ENCODE results near the gene NELFB. TPM values are rescaled to one million over a fixed set of nuclear protein-coding genes. Genes with fewer than 3 reads are reported as not detected.

The NELFB gene
- total and polyA plus RNA-seq, 2 of the 4 experiments (the other 2 are of a cell fraction): 36.9 to 66.0 TPM

DNA sequence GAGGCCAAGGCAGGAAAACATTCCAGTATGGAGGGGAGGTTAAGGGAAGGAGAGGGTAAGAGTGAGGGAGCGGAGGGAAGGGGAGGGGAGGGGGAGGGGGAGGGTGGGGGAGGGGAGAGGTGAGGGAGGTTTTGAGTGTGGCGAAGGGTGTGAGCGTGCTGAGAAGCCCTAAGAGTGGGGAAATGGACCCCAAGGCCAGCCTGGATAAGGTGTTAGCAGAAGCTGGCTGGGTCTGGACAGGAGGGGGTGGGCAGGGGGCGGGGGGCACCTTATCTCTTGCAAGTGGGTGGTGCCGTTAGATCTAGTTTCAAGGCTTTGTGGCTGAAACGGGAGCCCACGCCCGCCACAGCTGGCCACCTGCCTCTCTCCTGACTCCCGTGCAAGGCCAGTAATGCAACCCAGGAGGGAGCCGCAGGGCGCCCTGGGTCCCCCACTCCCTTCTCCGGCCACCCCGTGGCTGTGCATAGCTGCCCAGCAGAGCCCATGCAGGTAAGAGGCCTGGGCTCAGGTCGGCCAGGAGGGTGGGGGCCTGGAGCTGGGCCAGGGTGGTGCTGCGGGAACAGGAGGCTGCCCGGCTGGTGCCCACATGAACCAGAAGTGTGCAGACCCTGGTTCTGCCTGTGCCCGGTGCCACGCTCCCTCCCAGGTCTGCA, 27.1 kb upstream of the NELFB start:
- BruUV-seq (replicated peaks): no TSS peak

More for the DNA sequence above, 27.1 kb upstream of the NELFB start:
- Histone ChIP-seq H3K4me3 (ENCODE audit: insufficient read depth, low read depth, low read length) (no peak overlapping the region), H3K79me1 (ENCODE audit: low read depth in 1 of 2, low read length in 2 of 2) (no peaks in the 10 kb centered on the region), H2AFZ (replicated peaks; ENCODE audit: low read length, poor library complexity) (peak overlapping the region; percentile 85), H3K23ac (ENCODE audit: low read depth, low read length) (no peak overlapping the region), H3K9me3 (ENCODE audit: control insufficient read depth, insufficient read depth, low read length) (no peaks in the 10 kb centered on the region), H3K14ac (replicated peaks; ENCODE audit: low read depth, low read length) (no peak overlapping the region), H2AK9ac (replicated peaks; ENCODE audit: low read depth, low read length, poor library complexity) (peak overlapping the region; percentile 82), H3K27ac (ENCODE audit: insufficient read depth, low read length) (no peak overlapping the region), H3K4me2 (ENCODE audit: low read depth, low read length) (no peak overlapping the region), H4K91ac (ENCODE audit: insufficient read depth, low read depth, low read length) (no peak overlapping the region), H2AK5ac (ENCODE audit: low read depth, low read length) (no peak overlapping the region), H3K9ac (ENCODE audit: low read depth, low read length) (no peak overlapping the region), H2BK5ac (ENCODE audit: low read depth, low read length, poor library complexity, severe bottlenecking) (no peak overlapping the region), H4K20me1 (ENCODE audit: insufficient read depth, low read length) (no peaks in the 10 kb centered on the region), H3K9me1 (ENCODE audit: insufficient read depth, low read length) (no peaks in the 10 kb centered on the region), H3K18ac (ENCODE audit: low read depth, low read length) (no peak overlapping the region), H2BK120ac (ENCODE audit: low read depth, low read length) (no peak overlapping the region), H4K5ac (ENCODE audit: low read depth, low read length) (no peak overlapping the region), H2BK20ac (ENCODE audit: low read depth, low read length) (no peak overlapping the region), H2BK15ac (ENCODE audit: low read depth, low read length) (no peak overlapping the region), H3K56ac (ENCODE audit: extremely low read depth, insufficient read depth, low read length) (no peak overlapping the region), H3K4me1 (ENCODE audit: control insufficient read depth, insufficient read depth, low read length) (peaks cover 6% of the 10 kb centered on the region), H3K27me3 (ENCODE audit: control insufficient read depth, insufficient read depth, low read length) (peaks cover 1% of the 10 kb centered on the region; the same call in 1 of the 2 replicates), H4K8ac (ENCODE audit: low read depth in 2 of 2, low read length in 2 of 2) (no peak overlapping the region), H3K4ac (ENCODE audit: low read depth, low read length) (no peak overlapping the region), H3K36me3 (ENCODE audit: control insufficient read depth, insufficient read depth, low read length) (no peaks in the 10 kb centered on the region)
- intact Hi-C loops (cut with micrococcal nuclease) (loop anchor here (1.0 to 2.0 kb wide), 2 partner anchors 110 to 181 kb away; partner anchors contain the start of gene NPDC1), dilution Hi-C loops (cut with HindIII; ENCODE audit: low sequenced_read_pairs, unreplicated experiment) (no loop called here), in situ Hi-C loops (cut with MboI; ENCODE audit: low sequenced_read_pairs) (loop anchor here (5.0 kb wide), 1 partner anchor 106 kb away; no protein-coding TSS in a partner anchor)
- 31% methylated on average over 10 of the region's 18 CpGs; no CpG with 5 or more reads in 1 of the 2 experiments for WGBS, 2 experiments (ENCODE audit: extremely low coverage in 2 of 2, insufficient read length in 1 of 2)
- ChIA-PET POLR2A (ENCODE audit: unreplicated experiment) (no interaction called here), CTCF (interaction anchor here (1.2 kb wide), 1 partner anchor 9 kb away, joined by 6 read pairs; no protein-coding TSS in a partner anchor)
- no peak for ATAC-seq (ENCODE audit: low read depth)
- TF ChIP-seq BHLHE40 (IDR thresholded peaks at IDR 0.05; ENCODE audit: low read depth, low read length) (no peak), RFX5 (IDR thresholded peaks at IDR 0.05; ENCODE audit: low read depth, low read length) (no peak), RAD21 (IDR thresholded peaks at IDR 0.05; ENCODE audit: low read length) (no peak)
- TF ChIP-seq, protein P1, sequence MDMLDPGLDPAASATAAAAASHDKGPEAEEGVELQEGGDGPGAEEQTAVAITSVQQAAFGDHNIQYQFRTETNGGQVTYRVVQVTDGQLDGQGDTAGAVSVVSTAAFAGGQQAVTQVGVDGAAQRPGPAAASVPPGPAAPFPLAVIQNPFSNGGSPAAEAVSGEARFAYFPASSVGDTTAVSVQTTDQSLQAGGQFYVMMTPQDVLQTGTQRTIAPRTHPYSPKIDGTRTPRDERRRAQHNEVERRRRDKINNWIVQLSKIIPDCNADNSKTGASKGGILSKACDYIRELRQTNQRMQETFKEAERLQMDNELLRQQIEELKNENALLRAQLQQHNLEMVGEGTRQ (IDR thresholded peaks at IDR 0.05; ENCODE audit: low read depth, low read length): no peak
- no peak for DNase-seq

All from IMR-90 (cell line).